HG03354 (cell line): ENCODE data around the gene S1PR3.

Experiments used
- ATAC-seq: cut with Tn5 transposase; IDR thresholded peaks from one replicate; pipeline ENCODE4 v1.9.1; 2021; ENCODE audit warnings: mild to moderate bottlenecking; ENCODE audit not compliant: unreplicated experiment, poor library complexity, severe bottlenecking

Gene S1PR3

GRCh38 chr9:88966894-88967676 is 24.2 kb upstream of the S1PR3 start:
- ATAC-seq = no peak

GRCh38 chr9:88968799-88969198 is 22.5 kb upstream of the S1PR3 start:
- no peak for ATAC-seq

- no peak for ATAC-seq
Observed at GRCh38 chr9:88969646-88970373, 21.5 kb upstream of the S1PR3 start.

GRCh38 chr9:88971131-88971960 is 19.9 kb upstream of the S1PR3 start:
- ATAC-seq = no peak

- no peak for ATAC-seq
Observed at GRCh38 chr9:88972401-88972800, 18.9 kb upstream of the S1PR3 start.

- no peak for ATAC-seq
Observed at GRCh38 chr9:88973281-88974045, 17.8 kb upstream of the S1PR3 start.

GRCh38 chr9:88974641-88975040 is 16.6 kb upstream of the S1PR3 start:
- no peak for ATAC-seq

- ATAC-seq = no peak
Observed at GRCh38 chr9:88975966-88976889, 15.0 kb upstream of the S1PR3 start.

- no peak for ATAC-seq
Observed at GRCh38 chr9:88976890-88977257, 14.4 kb upstream of the S1PR3 start.

GRCh38 chr9:88978034-88978433 is 13.2 kb upstream of the S1PR3 start:
- no peak for ATAC-seq

- ATAC-seq = no peak
Observed at GRCh38 chr9:88979021-88979420, 12.2 kb upstream of the S1PR3 start.

GRCh38 chr9:88979791-88980190 is 11.5 kb upstream of the S1PR3 start:
- no peak for ATAC-seq

GRCh38 chr9:88980740-88981203 is 10.5 kb upstream of the S1PR3 start:
- no peak for ATAC-seq

GRCh38 chr9:88983865-88984542 is 7.3 kb upstream of the S1PR3 start:
- no peak for ATAC-seq

GRCh38 chr9:88984543-88984883 is 6.8 kb upstream of the S1PR3 start:
- no peak for ATAC-seq

GRCh38 chr9:88985616-88986015 is 5.7 kb upstream of the S1PR3 start:
- ATAC-seq = no peak

GRCh38 chr9:88986776-88987175 is 4.5 kb upstream of the S1PR3 start:
- no peak for ATAC-seq

GRCh38 chr9:88987661-88988060 is 3.6 kb upstream of the S1PR3 start:
- ATAC-seq = no peak
